Neural crest cell (in vitro differentiated cells): ENCODE results near the gene PWWP2B. TPM values are rescaled to one million over a fixed set of nuclear protein-coding genes. Genes with fewer than 3 reads are reported as not detected.
A peak's percentile ranks its signal among the peaks of the same experiment; 100 is the strongest.

Source experiments
- DNase-seq: peaks from one replicate; pipeline ENCODE4 v3.0.0; 2021; ENCODE audit warnings: low read depth, mixed read lengths, low spot score
- H3K27ac Mint-ChIP-seq: one replicate; pipeline ENCODE4 v1.8.0; 2021; ENCODE audit warnings: mild to moderate bottlenecking, mixed read lengths; ENCODE audit not compliant: unreplicated experiment
- H3K27me3 Mint-ChIP-seq: 2 replicates; pipeline ENCODE4 v1.8.0; 2021; ENCODE audit warnings: low read depth, mild to moderate bottlenecking, mixed read lengths
- H3K36me3 Mint-ChIP-seq: 2 replicates; pipeline ENCODE4 v1.8.0; 2021; ENCODE audit warnings: low read depth, mild to moderate bottlenecking, mixed read lengths
- H3K4me1 Mint-ChIP-seq: 2 replicates; pipeline ENCODE4 v1.8.0; 2021; ENCODE audit warnings: mixed read lengths
- H3K4me3 Mint-ChIP-seq: one replicate; pipeline ENCODE4 v1.8.0; 2021; ENCODE audit warnings: mild to moderate bottlenecking, mixed read lengths
- H3K9me3 Mint-ChIP-seq: 2 replicates; pipeline ENCODE4 v1.8.0; 2021; ENCODE audit warnings: mixed read lengths
- long read RNA-seq: library from polyadenylated mRNA; unstranded; transcript quantifications from one replicate; pipeline ENCODE4 v2.0.0, GENCODE V29; 2020
- total RNA-seq: library from RNA; stranded (reverse); gene quantifications from 2 replicates; pipeline ENCODE4 v1.2.1, GENCODE V29; 2021
- TF ChIP-seq, protein P1 (sequence below): fragments of 200-600 bp; sonication (generic); conservative IDR thresholded peaks from 2 replicates; pipeline ENCODE4 v1.5.0; 2021; ENCODE audit warnings: antibody characterized with exemption, mild to moderate bottlenecking

The PWWP2B gene
- total RNA-seq = 14.2 and 15.3 TPM in 2 replicates
- long read RNA-seq = 0 reads

DNA sequence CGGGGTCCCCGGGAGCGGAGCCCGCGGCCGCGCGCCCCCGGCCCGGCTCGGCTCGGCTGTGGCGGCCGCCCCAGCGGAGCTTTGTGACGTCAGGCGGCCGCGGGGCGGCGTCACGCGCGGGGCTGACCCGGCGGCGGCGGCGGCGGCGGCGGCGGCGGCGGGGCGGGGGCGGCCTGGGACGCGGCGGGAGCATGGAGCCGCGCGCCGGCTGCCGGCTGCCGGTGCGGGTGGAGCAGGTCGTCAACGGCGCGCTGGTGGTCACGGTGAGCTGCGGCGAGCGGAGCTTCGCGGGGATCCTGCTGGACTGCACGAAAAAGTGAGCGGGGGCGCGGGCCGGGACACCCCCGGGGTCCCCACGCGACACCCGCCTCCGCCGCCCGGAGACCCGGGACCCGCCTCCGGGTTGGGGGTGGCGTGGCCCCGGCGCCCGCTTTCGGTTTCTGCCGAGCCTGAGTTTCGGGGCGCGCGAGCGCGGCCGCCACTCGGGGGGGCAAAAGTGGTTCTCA lies at the start of gene PWWP2B:
PWWP2B (plus strand) TSS at position 165 of the 506 bp plus-strand sequence; CDS start at position 192, 27 bp downstream.
- peak within 1 kb of the TSS; percentile 87 for H3K27ac Mint-ChIP-seq
- TF ChIP-seq, protein P1, sequence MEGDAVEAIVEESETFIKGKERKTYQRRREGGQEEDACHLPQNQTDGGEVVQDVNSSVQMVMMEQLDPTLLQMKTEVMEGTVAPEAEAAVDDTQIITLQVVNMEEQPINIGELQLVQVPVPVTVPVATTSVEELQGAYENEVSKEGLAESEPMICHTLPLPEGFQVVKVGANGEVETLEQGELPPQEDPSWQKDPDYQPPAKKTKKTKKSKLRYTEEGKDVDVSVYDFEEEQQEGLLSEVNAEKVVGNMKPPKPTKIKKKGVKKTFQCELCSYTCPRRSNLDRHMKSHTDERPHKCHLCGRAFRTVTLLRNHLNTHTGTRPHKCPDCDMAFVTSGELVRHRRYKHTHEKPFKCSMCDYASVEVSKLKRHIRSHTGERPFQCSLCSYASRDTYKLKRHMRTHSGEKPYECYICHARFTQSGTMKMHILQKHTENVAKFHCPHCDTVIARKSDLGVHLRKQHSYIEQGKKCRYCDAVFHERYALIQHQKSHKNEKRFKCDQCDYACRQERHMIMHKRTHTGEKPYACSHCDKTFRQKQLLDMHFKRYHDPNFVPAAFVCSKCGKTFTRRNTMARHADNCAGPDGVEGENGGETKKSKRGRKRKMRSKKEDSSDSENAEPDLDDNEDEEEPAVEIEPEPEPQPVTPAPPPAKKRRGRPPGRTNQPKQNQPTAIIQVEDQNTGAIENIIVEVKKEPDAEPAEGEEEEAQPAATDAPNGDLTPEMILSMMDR = no peak
- peaks cover 10% of the 10 kb centered on the region for H3K4me1 Mint-ChIP-seq
- H3K27me3 Mint-ChIP-seq = no peaks in the 10 kb centered on the region
- H3K36me3 Mint-ChIP-seq = peaks cover 4% of the 10 kb centered on the region
- DNase-seq = no peak
- H3K9me3 Mint-ChIP-seq = peaks cover 5% of the 10 kb centered on the region
- peak within 1 kb of the TSS; percentile 89 for H3K4me3 Mint-ChIP-seq

DNA sequence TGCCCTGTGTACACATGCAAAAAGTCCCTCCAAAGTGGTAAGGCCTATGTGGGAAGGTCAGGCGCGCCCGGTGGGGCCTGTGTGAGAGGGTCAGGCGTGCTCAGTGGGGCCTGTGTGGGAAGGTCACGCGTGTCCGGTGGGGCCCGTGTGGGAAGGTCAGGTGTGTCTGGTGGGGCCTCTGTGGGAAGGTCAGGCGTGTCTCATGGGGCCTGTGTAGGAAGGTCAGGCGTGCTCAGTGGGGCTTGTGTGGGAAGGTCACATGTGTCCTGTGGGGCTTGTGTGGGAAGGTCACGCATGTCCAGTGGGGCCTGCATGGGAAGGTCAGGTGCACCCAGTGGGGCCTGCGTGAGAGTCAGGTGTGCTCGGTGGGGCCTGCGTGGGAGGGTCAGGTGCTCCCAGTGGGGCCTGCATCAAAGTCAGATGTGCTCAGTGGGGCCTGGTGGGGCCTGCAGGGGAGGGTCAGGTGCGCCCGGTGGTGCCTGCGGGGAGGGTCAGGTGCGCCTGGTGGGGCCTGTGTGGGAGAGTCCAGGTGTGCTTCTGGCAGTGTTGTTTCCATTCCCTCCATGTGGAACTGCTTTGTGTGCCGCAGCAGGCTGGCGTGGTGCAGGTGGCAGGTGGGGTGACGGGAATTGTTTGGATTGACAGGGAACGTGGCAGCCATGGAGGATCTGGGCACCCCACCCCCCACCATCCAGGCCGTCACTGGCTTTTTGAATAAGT lies 49.6 kb upstream of the PWWP2B start:
- peaks cover 4% of the 10 kb centered on the region for H3K36me3 Mint-ChIP-seq
- no peaks in the 10 kb centered on the region for H3K9me3 Mint-ChIP-seq
- H3K4me3 Mint-ChIP-seq = no peak overlapping the region
- no peak for DNase-seq
- H3K27ac Mint-ChIP-seq = no peak overlapping the region
- no peaks in the 10 kb centered on the region for H3K27me3 Mint-ChIP-seq
- no peaks in the 10 kb centered on the region for H3K4me1 Mint-ChIP-seq
- TF ChIP-seq, protein P1 = no peak

DNA sequence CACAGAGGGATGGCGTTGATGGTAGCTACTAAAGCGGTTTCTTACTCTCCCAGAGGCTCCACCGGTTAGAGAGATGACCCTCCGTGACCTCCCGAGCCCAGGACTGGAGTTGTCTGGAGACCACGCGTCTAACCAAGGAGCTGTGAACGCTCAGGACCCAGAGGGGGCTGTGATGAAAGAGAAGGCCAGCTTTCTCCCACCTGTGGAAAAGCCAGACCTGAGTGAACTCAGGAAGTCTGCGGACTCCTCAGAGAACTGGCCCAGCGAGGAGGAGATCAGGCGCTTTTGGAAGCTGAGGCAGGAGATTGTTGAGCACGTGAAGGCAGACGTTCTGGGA lies 49.1 kb upstream of the PWWP2B start:
- Mint-ChIP-seq H3K27ac (no peak overlapping the region), H3K4me3 (no peak overlapping the region), H3K27me3 (no peaks in the 10 kb centered on the region), H3K36me3 (no peaks in the 10 kb centered on the region), H3K4me1 (no peaks in the 10 kb centered on the region), H3K9me3 (no peaks in the 10 kb centered on the region)
- TF ChIP-seq, protein P1 = no peak
- no peak for DNase-seq

DNA sequence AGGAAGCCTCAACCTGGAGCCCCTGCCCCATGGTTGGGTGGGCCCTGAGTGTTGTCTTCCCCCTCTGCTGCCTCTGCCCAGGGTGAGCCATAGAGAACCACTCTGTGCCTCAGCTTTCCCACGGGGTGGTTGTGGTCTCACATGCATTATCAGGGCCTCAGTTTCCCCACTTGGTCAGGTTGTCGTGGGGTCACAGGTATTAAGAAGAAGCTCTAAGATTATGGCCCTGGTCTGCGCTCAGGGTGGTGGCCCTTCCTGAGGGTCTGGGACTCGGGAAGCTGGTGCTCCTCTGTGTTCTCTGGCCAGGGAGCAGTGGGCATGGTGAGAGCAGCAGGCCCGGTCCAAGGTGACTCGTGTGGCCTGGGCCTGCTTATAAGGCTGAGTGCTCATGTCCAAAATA lies 47.2 kb upstream of the PWWP2B start:
- H3K36me3 Mint-ChIP-seq = no peaks in the 10 kb centered on the region
- H3K4me1 Mint-ChIP-seq = no peaks in the 10 kb centered on the region
- no peak for DNase-seq
- TF ChIP-seq, protein P1 = no peak
- H3K27me3 Mint-ChIP-seq = no peaks in the 10 kb centered on the region
- H3K27ac Mint-ChIP-seq = no peak overlapping the region
- H3K9me3 Mint-ChIP-seq = no peaks in the 10 kb centered on the region
- no peak overlapping the region for H3K4me3 Mint-ChIP-seq

DNA sequence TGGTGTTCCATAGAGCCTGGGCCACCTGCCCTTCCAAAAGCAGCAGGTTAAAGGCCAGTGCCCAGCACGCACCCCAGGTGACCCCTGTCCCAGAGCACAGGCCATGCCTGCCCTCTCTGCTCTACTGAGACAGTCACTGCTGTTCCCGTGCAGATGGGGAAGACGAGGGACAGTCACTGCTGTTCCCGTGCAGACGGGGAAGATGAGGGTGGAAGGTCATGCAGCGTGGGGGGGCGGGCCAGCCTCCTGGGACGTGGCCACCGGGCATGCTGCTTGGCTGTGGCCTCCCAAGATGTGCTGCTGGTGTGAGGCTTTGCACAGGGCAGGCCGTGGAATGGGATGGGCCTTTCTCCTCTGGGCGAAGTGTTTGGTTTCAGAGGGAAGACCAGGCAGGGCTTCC lies 46.6 kb upstream of the PWWP2B start:
- Mint-ChIP-seq H3K4me1 (no peaks in the 10 kb centered on the region), H3K36me3 (no peaks in the 10 kb centered on the region), H3K27me3 (no peaks in the 10 kb centered on the region), H3K27ac (no peak overlapping the region), H3K4me3 (no peak overlapping the region), H3K9me3 (no peaks in the 10 kb centered on the region)
- DNase-seq = no peak
- TF ChIP-seq, protein P1 = no peak
